Spleen (tissue), 11 donors: ENCODE results near the gene SELP. TPM values are rescaled to one million over a fixed set of nuclear protein-coding genes. Genes with fewer than 3 reads are reported as not detected.
A peak's percentile ranks its signal among the peaks of the same experiment; 100 is the strongest.

Source experiments
- DNase-seq: peaks from one replicate; pipeline ENCODE4 v3.0.0-alpha.2; 2020
- H3K27ac ChIP-seq, 8 donors: fragments of 200-600 bp; sonication (generic) in 7 of 8; 1 replicate in 4 of 8; 2 replicates in 4 of 8; pipeline versions ENCODE4 v1.5.0 to v1.8.0; 2016 to 2021; ENCODE audit warnings: inconsistent platforms in 4 of 8, mild to moderate bottlenecking in 4 of 8, moderate library complexity in 1 of 8
- H3K27me3 ChIP-seq, 7 donors: fragments of 200-600 bp; sonication (generic) in 6 of 7; replicated peaks in 1 of 7; 1 replicate in 4 of 7; 2 replicates in 3 of 7; pipeline versions ENCODE4 v1.5.0 to v1.8.0; 2016 to 2021; ENCODE audit warnings: inconsistent platforms in 3 of 7, mild to moderate bottlenecking in 1 of 7
- H3K36me3 ChIP-seq, 6 donors: fragments of 200-600 bp; sonication (generic) in 5 of 6; 1 replicate in 4 of 6; 2 replicates in 2 of 6; pipeline versions ENCODE4 v1.5.0 to v1.8.0; 2016 to 2021; ENCODE audit warnings: inconsistent platforms in 2 of 6
- H3K4me1 ChIP-seq, 6 donors: fragments of 200-600 bp; sonication (generic) in 5 of 6; 1 replicate in 3 of 6; 2 replicates in 3 of 6; pipeline versions ENCODE4 v1.5.0 to v1.8.0; 2016 to 2021; ENCODE audit warnings: inconsistent platforms in 3 of 6
- H3K4me3 ChIP-seq, 8 donors: fragments of 200-600 bp; sonication (generic) in 7 of 8; 1 replicate in 4 of 8; 2 replicates in 4 of 8; pipeline versions ENCODE4 v1.5.0 to v1.8.0; 2016 to 2021; ENCODE audit warnings: inconsistent platforms in 4 of 8, mild to moderate bottlenecking in 4 of 8, moderate library complexity in 2 of 8
- H3K9me3 ChIP-seq, 8 donors: fragments of 200-600 bp; sonication (generic) in 7 of 8; 1 replicate in 4 of 8; 2 replicates in 4 of 8; pipeline versions ENCODE4 v1.5.0 to v1.8.0; 2016 to 2021; ENCODE audit warnings: inconsistent platforms in 4 of 8
- CTCF ChIP-seq, 11 experiments: fragments of 200-600 bp in 7 of 11; fragments of 450-650 bp in 4 of 11; sonication (generic) in 4 of 11; IDR thresholded peaks in 8 of 11; conservative IDR thresholded peaks in 3 of 11; 1 replicate in 7 of 11; 2 replicates in 4 of 11; pipeline versions ENCODE4 v1.4.0 to v1.8.0; 2016 to 2021; ENCODE audit warnings: antibody characterized with exemption in 11 of 11, inconsistent platforms in 4 of 11, mild to moderate bottlenecking in 1 of 11
- POLR2A ChIP-seq, 3 donors: fragments of 450-650 bp; IDR thresholded peaks; one replicate each; pipeline ENCODE4 v1.5.1; 2017; ENCODE audit warnings: antibody characterized with exemption in 3 of 3, mild to moderate bottlenecking in 1 of 3
- POLR2AphosphoS5 ChIP-seq, 3 donors: sonication (generic); formaldehyde crosslinking; IDR thresholded peaks; one replicate each; pipeline ENCODE4 v1.5.1; 2017; ENCODE audit warnings: antibody characterized with exemption in 3 of 3
- WGBS, 5 donors: extraction: QIAGEN DNeasy Blood & Tissue Kit in 3 of 5; methylation state at CpG; one replicate each; pipeline versions ENCODE4 v1.1.5 to v1.1.7; 2013 to 2018; 5-methylcytosine and 5-hydroxymethylcytosine counted together
- intact Hi-C: fragments of 100-400 bp; cut with DNase I; formaldehyde crosslinking; loops from one replicate; pipeline ENCODE4 v1.15.0; 2023; ENCODE audit warnings: low total_unique reads
- polyA plus RNA-seq, 3 donors: library from polyadenylated mRNA; stranded (reverse); fragments of 200-250 nt; gene quantifications; one replicate each; pipeline ENCODE4 v1.2.1, GENCODE V29; 2013
- total RNA-seq, 7 donors: library from RNA; depleted of rRNA in 3 of 7; stranded (reverse); fragments of >200 nt in 3 of 7; fragmentation: NEBNext Ultra II Directional in 4 of 7; extraction: Animal tissue kit (Norgen Biotek cat#: 25700) in 4 of 7; gene quantifications; one replicate each; pipeline versions ENCODE4 v1.1.0 to v1.2.1, GENCODE V29; 2016 to 2021
- donor health status: healthy with polysubstance abuse.
- donor health status: DM: no; HTN: no; CAD: no; lungs with moderate emphysema.
- donor health status: DM: no; HTN: no; CAD: no.
- donor health status: Bipolar disorder and iron deficiency.
- donor health status: healthy.
- donor health status: DM: no; HTN: no; CAD: no.
- donor health status: DM: yes; HTN: yes; CAD: no.

The SELP gene
- total and polyA plus RNA-seq, 10 donors, result 0.97 to 7.6 (median 4.1) TPM

- no peak for DNase-seq
- Histone ChIP-seq H3K9me3 (no peaks in the 10 kb centered on the region), H3K36me3 (no peaks in the 10 kb centered on the region), H3K27me3 (no peaks in the 10 kb centered on the region), H3K4me3 (no peak overlapping the region), H3K4me1 (peaks cover 3 to 58% (median 19%) of the 10 kb centered on the region in 6 donors), H3K27ac (no peak overlapping the region)
- 75 to 84% (median 79%) methylated on average over 4 of the region's 4 CpGs for WGBS, 5 donors
- TF ChIP-seq CTCF (IDR thresholded peaks at IDR 0.05 in 8 of 11, conservative IDR thresholded peaks at IDR 0.05 in 3 of 11), result no peak
- TF ChIP-seq POLR2A (IDR thresholded peaks at IDR 0.05), result no peak
- no peak for TF ChIP-seq POLR2AphosphoS5 (IDR thresholded peaks at IDR 0.05)
- intact Hi-C loops, result no loop called here
These were observed 21.7 kb downstream of the SELP start for GRCh38 chr1:169608226-169608625.

DNA sequence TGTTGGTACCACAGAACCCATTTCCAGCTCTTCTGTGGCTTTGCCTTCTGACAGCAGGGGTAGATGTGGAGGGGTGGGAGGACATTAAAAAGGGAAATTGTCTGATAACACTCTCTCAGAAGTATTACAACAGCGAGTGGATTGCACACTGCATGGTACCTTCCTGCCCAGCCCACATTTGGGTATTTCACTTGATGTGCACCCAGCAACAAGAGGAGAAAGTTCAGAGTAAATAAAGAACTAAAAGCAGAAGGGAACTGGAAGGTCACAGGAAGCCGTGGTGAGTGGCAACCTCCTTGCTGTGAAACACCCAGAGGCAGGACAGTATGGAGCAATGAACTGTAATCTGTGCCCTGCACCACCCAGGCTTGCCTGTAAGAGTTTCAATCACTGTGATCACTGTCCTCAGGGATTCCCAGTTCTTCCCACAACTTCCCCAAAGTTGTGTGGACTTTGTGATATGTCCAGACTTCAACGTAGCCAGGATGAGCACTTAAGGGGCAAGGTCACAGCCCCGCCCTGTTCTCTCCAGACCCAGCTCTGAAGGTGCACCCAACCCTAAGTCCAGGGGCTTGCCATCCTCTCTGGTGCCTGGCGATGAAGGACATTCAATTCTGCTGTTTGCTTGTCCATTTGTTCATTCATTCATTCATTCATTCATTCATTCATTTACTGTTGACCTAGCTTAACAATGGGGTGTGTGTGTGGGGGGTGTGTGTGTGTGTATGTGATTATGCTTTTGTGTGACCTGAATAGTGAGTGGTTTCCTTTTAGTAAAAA, 25.0 kb downstream of the SELP start:
- Histone ChIP-seq H3K9me3 (no peaks in the 10 kb centered on the region), H3K27ac (peak overlapping the region in 7 of 8 donors; percentile 54 to 88 (median 82)), H3K4me1 (peaks cover 3 to 60% (median 39%) of the 10 kb centered on the region in 6 donors), H3K27me3 (no peaks in the 10 kb centered on the region), H3K4me3 (peak overlapping the region in 1 of 8 donors; percentile 35), H3K36me3 (no peaks in the 10 kb centered on the region)
- WGBS, 5 donors, result 31 to 49% (median 38%) methylated on average over 5 of the region's 5 CpGs
- TF ChIP-seq CTCF (IDR thresholded peaks at IDR 0.05 in 8 of 11, conservative IDR thresholded peaks at IDR 0.05 in 3 of 11) (peak in 3 of 11 experiments; percentile 10 to 49 (median 11)), POLR2A (IDR thresholded peaks at IDR 0.05) (no peak), POLR2AphosphoS5 (IDR thresholded peaks at IDR 0.05) (peak in 1 of 3 donors; percentile 81)
- intact Hi-C loops, result no loop called here
- DNase-seq, result peak; percentile 86

GRCh38 chr1:169601096-169601881, 28.6 kb downstream of the SELP start:
- TF ChIP-seq POLR2AphosphoS5 (IDR thresholded peaks at IDR 0.05) (no peak), CTCF (IDR thresholded peaks at IDR 0.05 in 8 of 11, conservative IDR thresholded peaks at IDR 0.05 in 3 of 11) (peak in 10 of 11 experiments; percentile 26 to 72 (median 66))
- Histone ChIP-seq H3K4me1 (peaks cover 3 to 50% (median 39%) of the 10 kb centered on the region in 6 donors), H3K9me3 (no peaks in the 10 kb centered on the region), H3K27me3 (no peaks in the 10 kb centered on the region), H3K36me3 (no peaks in the 10 kb centered on the region), H3K27ac (peak overlapping the region in 6 of 8 donors; percentile 30 to 65 (median 61)), H3K4me3 (no peak overlapping the region)
- WGBS, 5 donors, result 23 to 33% (median 30%) methylated on average over 3 of the region's 3 CpGs
- intact Hi-C loops, result no loop called here
- no peak for DNase-seq
